SK-N-SH (cell line): Measurements from ENCODE around the gene PTBP2.
"Not testable (repeated sequence)": the region's sequence is repeated elsewhere in the genome, so short reads cannot be mapped to it uniquely, and the experiment has no call there.

ENCODE experiments used
- FOXM1 ChIP-seq: IDR thresholded peaks from 2 replicates; pipeline ENCODE4 v1.4.0; 2012; ENCODE audit warnings: low read depth, mild to moderate bottlenecking
- JUND ChIP-seq: IDR thresholded peaks from 2 replicates; pipeline ENCODE4 v1.4.0; 2012
- NFIC ChIP-seq: IDR thresholded peaks from 2 replicates; pipeline ENCODE4 v1.4.0; 2012; ENCODE audit warnings: borderline replicate concordance
- TEAD4 ChIP-seq: IDR thresholded peaks from 2 replicates; pipeline ENCODE4 v1.4.0; 2012; ENCODE audit warnings: mild to moderate bottlenecking, borderline replicate concordance; ENCODE audit not compliant: insufficient read depth
- YY1 ChIP-seq: IDR thresholded peaks from 2 replicates; pipeline ENCODE4 v1.4.0; 2012; ENCODE audit warnings: low read depth, mild to moderate bottlenecking
- TF ChIP-seq, protein P1 (sequence below): fragments of 200-600 bp; sonication (generic); IDR thresholded peaks from 2 replicates; pipeline ENCODE4 v1.6.1; 2017; ENCODE audit warnings: antibody characterized with exemption, mild to moderate bottlenecking, moderate library complexity

DNA sequence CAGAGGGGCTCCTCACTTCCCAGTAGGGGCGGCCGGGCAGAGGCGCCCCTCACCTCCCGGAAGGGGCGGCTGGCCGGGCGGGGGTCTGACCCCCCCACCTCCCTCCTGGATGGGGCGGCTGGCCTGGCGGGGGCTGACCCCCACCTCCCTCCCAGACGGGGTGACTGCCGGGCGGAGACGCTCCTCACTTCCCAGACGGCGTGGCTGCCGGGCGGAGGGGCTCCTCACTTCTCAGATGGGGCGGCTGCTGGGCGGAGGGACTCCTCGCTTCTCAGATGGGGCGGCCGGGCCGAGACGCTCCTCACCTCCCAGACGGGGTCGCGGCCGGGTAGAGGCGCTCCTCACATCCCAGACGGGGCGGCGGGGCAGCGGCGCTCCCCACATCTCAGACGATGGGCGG, 41.0 kb downstream of the PTBP2 start:
- not testable (repeated sequence) for TF ChIP-seq JUND, TEAD4, FOXM1, YY1, NFIC
- TF ChIP-seq, protein P1, sequence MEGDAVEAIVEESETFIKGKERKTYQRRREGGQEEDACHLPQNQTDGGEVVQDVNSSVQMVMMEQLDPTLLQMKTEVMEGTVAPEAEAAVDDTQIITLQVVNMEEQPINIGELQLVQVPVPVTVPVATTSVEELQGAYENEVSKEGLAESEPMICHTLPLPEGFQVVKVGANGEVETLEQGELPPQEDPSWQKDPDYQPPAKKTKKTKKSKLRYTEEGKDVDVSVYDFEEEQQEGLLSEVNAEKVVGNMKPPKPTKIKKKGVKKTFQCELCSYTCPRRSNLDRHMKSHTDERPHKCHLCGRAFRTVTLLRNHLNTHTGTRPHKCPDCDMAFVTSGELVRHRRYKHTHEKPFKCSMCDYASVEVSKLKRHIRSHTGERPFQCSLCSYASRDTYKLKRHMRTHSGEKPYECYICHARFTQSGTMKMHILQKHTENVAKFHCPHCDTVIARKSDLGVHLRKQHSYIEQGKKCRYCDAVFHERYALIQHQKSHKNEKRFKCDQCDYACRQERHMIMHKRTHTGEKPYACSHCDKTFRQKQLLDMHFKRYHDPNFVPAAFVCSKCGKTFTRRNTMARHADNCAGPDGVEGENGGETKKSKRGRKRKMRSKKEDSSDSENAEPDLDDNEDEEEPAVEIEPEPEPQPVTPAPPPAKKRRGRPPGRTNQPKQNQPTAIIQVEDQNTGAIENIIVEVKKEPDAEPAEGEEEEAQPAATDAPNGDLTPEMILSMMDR, result not testable (repeated sequence)
